Astrocyte (in vitro differentiated cells and primary cell): Measurements from ENCODE around the gene ZDHHC11B.
"Not testable (repeated sequence)": the region's sequence is repeated elsewhere in the genome, so short reads cannot be mapped to it uniquely, and the experiment has no call there.

Source experiments
- CTCF ChIP-seq: IDR thresholded peaks from 2 replicates; pipeline ENCODE4 v1.5.1; 2011; ENCODE audit warnings: low read depth, mild to moderate bottlenecking, inconsistent platforms, low read length, moderate library complexity; ENCODE audit not compliant: insufficient read depth
- EZH2 ChIP-seq: IDR thresholded peaks from 2 replicates; pipeline ENCODE4 v1.6.1; 2012; ENCODE audit warnings: mild to moderate bottlenecking, low read length, inconsistent platforms; ENCODE audit not compliant: insufficient read depth

- not testable (repeated sequence) for TF ChIP-seq CTCF, EZH2
Observed at GRCh38 chr5:686936-687335, 97.6 kb downstream of the ZDHHC11B start.
